HepG2 (cell line): ENCODE results near the gene LCTL. TPM values are rescaled to one million over a fixed set of nuclear protein-coding genes. Genes with fewer than 3 reads are reported as not detected.

Experiments
- ATAC-seq: fragments of 200-7000 bp; cut with Tn5 transposase; 3 replicates; pipeline ENCODE4 v1.9.1; 2020; ENCODE audit warnings: mild to moderate bottlenecking, moderate library complexity
- BruUV-seq: library from RNA; stranded (reverse); fragments of 400-500 nt; replicated peaks from 2 replicates; lab custom pipeline; 2021; lab: Mats Ljungman, UMichigan
- CTCF ChIA-PET: fragments of 300-600 bp; formaldehyde crosslinking; extraction: SDS; loops from one replicate; lab custom pipeline; 2021; ENCODE audit warnings: low total read pairs, inconsistent platforms, low intra/inter-chr PET ratio; lab: Yijun Ruan, JAX
- POLR2A ChIA-PET: fragments of 350-600 bp; sonication (Branson Sonifier 250); formaldehyde crosslinking; loops from one replicate; lab custom pipeline; 2020; ENCODE audit warnings: antibody characterized with exemption, inconsistent platforms; lab: Yijun Ruan, JAX
- DNase-seq: peaks from one replicate; pipeline ENCODE4 v3.0.0-alpha.2; 2015; ENCODE audit warnings: low spot score
- FAIRE-seq: peaks from 3 replicates; lab custom pipeline; 2011; peaks lifted over from hg19 to GRCh38; lab: Jason Lieb, UNC
- H2AFZ ChIP-seq: one replicate; pipeline ENCODE4 v1.6.1; 2011; ENCODE audit warnings: low read length, inconsistent platforms
- H3K27ac ChIP-seq: fragments of 300-600 bp; 3 replicates; pipeline ENCODE4 v1.8.0; 2011; ENCODE audit warnings: mixed run types, mild to moderate bottlenecking, mixed read lengths, low read length, inconsistent platforms; ENCODE audit not compliant: insufficient read depth; ENCODE audit errors: extremely low read length
- H3K27me3 ChIP-seq, 2 experiments: fragments of 200-600 bp in 1 of 2; 2 replicates in 1 of 2; 3 replicates in 1 of 2; pipeline versions ENCODE4 v1.6.0 to v1.8.0; 2011; ENCODE audit warnings: low read length in 2 of 2, mild to moderate bottlenecking in 2 of 2, moderate library complexity in 2 of 2, inconsistent platforms in 1 of 2; ENCODE audit not compliant: insufficient read depth in 2 of 2, control insufficient read depth in 1 of 2
- H3K36me3 ChIP-seq, 2 experiments: fragments of 200-600 bp in 1 of 2; replicated peaks in 1 of 2; 2 replicates in 1 of 2; 3 replicates in 1 of 2; pipeline versions ENCODE4 v1.5.1 to v1.8.0; 2011; ENCODE audit warnings: low read length in 2 of 2, inconsistent platforms in 1 of 2; ENCODE audit not compliant: insufficient read depth in 2 of 2, control insufficient read depth in 1 of 2
- H3K4me1 ChIP-seq: 2 replicates; pipeline ENCODE4 v1.5.1; 2012; ENCODE audit warnings: low read length, inconsistent platforms; ENCODE audit not compliant: insufficient read depth
- H3K4me2 ChIP-seq: 2 replicates; pipeline ENCODE4 v1.6.0; 2011; ENCODE audit warnings: low read depth, low read length, inconsistent platforms
- H3K4me3 ChIP-seq, 3 experiments: fragments of 200-600 bp in 1 of 3; sonication (generic), shearing (Covaris generic) in 1 of 3; replicated peaks in 1 of 3; 2 replicates each; pipeline ENCODE4 v1.5.1; 2011 to 2016; ENCODE audit warnings: low read length in 3 of 3, inconsistent platforms in 2 of 3, low read depth in 2 of 3, mild to moderate bottlenecking in 2 of 3, control low read depth in 1 of 3, mixed read lengths in 1 of 3; ENCODE audit not compliant: insufficient read depth in 1 of 3
- H3K79me2 ChIP-seq: one replicate; pipeline ENCODE4 v1.6.1; 2011; ENCODE audit warnings: low read length, inconsistent platforms; ENCODE audit not compliant: insufficient read depth
- H3K9ac ChIP-seq: 2 replicates; pipeline ENCODE4 v1.6.0; 2011; ENCODE audit warnings: mild to moderate bottlenecking, low read depth, low read length, inconsistent platforms; ENCODE audit not compliant: insufficient read depth
- H3K9me3 ChIP-seq: 2 replicates; pipeline ENCODE4 v1.5.1; 2012; ENCODE audit warnings: mild to moderate bottlenecking, low read length
- H4K20me1 ChIP-seq: 2 replicates; pipeline ENCODE4 v1.6.0; 2011; ENCODE audit warnings: inconsistent platforms, mild to moderate bottlenecking, low read length, moderate library complexity; ENCODE audit not compliant: insufficient read depth
- CBX2 ChIP-seq, 2 experiments: fragments of 200-600 bp in 1 of 2; sonication (generic); formaldehyde crosslinking in 1 of 2; IDR thresholded peaks; 2 replicates each; pipeline versions ENCODE4 v1.7.0 to v1.8.1; 2018 to 2022; ENCODE audit warnings: low read depth in 2 of 2, low read length in 1 of 2, mild to moderate bottlenecking in 1 of 2, missing genetic modification reagents in 1 of 2
- HMG20B ChIP-seq: conservative IDR thresholded peaks from 2 replicates; pipeline ENCODE4 v1.6.1; 2016; ENCODE audit warnings: missing genetic modification reagents, missing compliant biosample characterization
- MATR3 ChIP-seq: sonication (generic); formaldehyde crosslinking; IDR thresholded peaks from 2 replicates; pipeline ENCODE4 v1.4.0; 2020; ENCODE audit warnings: missing genetic modification reagents
- MED13 ChIP-seq: sonication (generic); formaldehyde crosslinking; IDR thresholded peaks from 2 replicates; pipeline ENCODE4 v1.5.0; 2020; ENCODE audit warnings: missing genetic modification reagents
- PAX8 ChIP-seq: sonication (generic); formaldehyde crosslinking; IDR thresholded peaks from 2 replicates; pipeline ENCODE4 v1.8.0; 2022; ENCODE audit warnings: mild to moderate bottlenecking, missing genetic modification reagents, borderline replicate concordance
- RXRB ChIP-seq: IDR thresholded peaks from 2 replicates; pipeline ENCODE4 v1.6.1; 2016; ENCODE audit warnings: borderline replicate concordance, missing genetic modification reagents, missing compliant biosample characterization
- SMARCE1 ChIP-seq: fragments of 450-650 bp; IDR thresholded peaks from 2 replicates; pipeline ENCODE4 v1.6.1; 2017; ENCODE audit warnings: borderline replicate concordance
- SOX5 ChIP-seq: IDR thresholded peaks from 2 replicates; pipeline ENCODE4 v1.6.1; 2016; ENCODE audit warnings: borderline replicate concordance
- SRSF9 ChIP-seq: fragments of 200-400 bp; formaldehyde crosslinking; IDR thresholded peaks from 2 replicates; pipeline ENCODE4 v1.6.1; 2018; ENCODE audit warnings: borderline replicate concordance, mild to moderate bottlenecking, low read depth, low read length; ENCODE audit not compliant: insufficient read depth, poor library complexity, severe bottlenecking
- ZNF205 ChIP-seq: IDR thresholded peaks from 2 replicates; pipeline ENCODE4 v1.6.1; 2018; ENCODE audit warnings: missing biosample characterization, missing genetic modification reagents
- ZNF282 ChIP-seq: fragments of 450-650 bp; IDR thresholded peaks from 2 replicates; pipeline ENCODE4 v1.6.1; 2018; ENCODE audit not compliant: partially characterized antibody
- ZNF850 ChIP-seq: sonication (generic); formaldehyde crosslinking; conservative IDR thresholded peaks from 2 replicates; pipeline ENCODE4 v1.9.0; 2021; ENCODE audit warnings: mild to moderate bottlenecking, missing genetic modification reagents
- in situ Hi-C: cut with HindIII; loops from 2 replicates; pipeline ENCODE4 v1.10.0; 2017; ENCODE audit warnings: low pct_unique_long_range_greater_than_20kb; ENCODE audit not compliant: extremely low pct_ligation_motif_present
- intact Hi-C: fragments of 100-400 bp; cut with micrococcal nuclease; formaldehyde crosslinking; loops from one replicate; pipeline ENCODE4 v1.10.0; 2022; ENCODE audit not compliant: unreplicated experiment
- polyA plus RNA-seq, 8 experiments: library from polyadenylated mRNA; depleted of rRNA in 3 of 8; stranded (reverse) in 7 of 8; unstranded in 1 of 8; fragments of >200 nt; fragmentation: Illumina TruSeq in 4 of 8; extraction: Trizol in 4 of 8; gene quantifications; 2 replicates each; pipeline versions ENCODE4 v1.2.1 to v1.2.3, GENCODE V29; 2011 to 2016; ENCODE audit warnings: low read depth in 4 of 8, missing spikeins in 1 of 8, mixed read lengths in 1 of 8; ENCODE audit not compliant: insufficient read depth in 1 of 8
- total RNA-seq, 5 experiments: library from RNA; depleted of rRNA; stranded (reverse); fragments of >200 nt; fragmentation: Illumina TruSeq; extraction: Trizol; gene quantifications; 2 replicates each; pipeline ENCODE4 v1.2.3, GENCODE V29; 2016; ENCODE audit warnings: low read depth in 1 of 5
- TF ChIP-seq, protein P1 (sequence below): sonication (generic); formaldehyde crosslinking; IDR thresholded peaks from 2 replicates; pipeline ENCODE4 v1.4.0; 2020; ENCODE audit warnings: missing genetic modification reagents
- TF ChIP-seq, protein P2 (sequence below): sonication (generic); formaldehyde crosslinking; IDR thresholded peaks from 2 replicates; pipeline ENCODE4 v1.5.1; 2020; ENCODE audit warnings: missing genetic modification reagents, mild to moderate bottlenecking, borderline replicate concordance
- TF ChIP-seq, protein P3 (sequence below): sonication (generic); formaldehyde crosslinking; IDR thresholded peaks from 2 replicates; pipeline ENCODE4 v1.9.0; 2021; ENCODE audit warnings: missing genetic modification reagents, borderline replicate concordance
- TF ChIP-seq, protein P4 (sequence below): sonication (generic); formaldehyde crosslinking; IDR thresholded peaks from 2 replicates; pipeline ENCODE4 v1.8.0; 2022; ENCODE audit warnings: mild to moderate bottlenecking, missing genetic modification reagents, moderate library complexity

The LCTL gene
- total and polyA plus RNA-seq, 2 of the 13 experiments (the other 11 are each of a cell fraction or from before 2014, with no cell fraction given), result 0.96 to 1.4 TPM

DNA sequence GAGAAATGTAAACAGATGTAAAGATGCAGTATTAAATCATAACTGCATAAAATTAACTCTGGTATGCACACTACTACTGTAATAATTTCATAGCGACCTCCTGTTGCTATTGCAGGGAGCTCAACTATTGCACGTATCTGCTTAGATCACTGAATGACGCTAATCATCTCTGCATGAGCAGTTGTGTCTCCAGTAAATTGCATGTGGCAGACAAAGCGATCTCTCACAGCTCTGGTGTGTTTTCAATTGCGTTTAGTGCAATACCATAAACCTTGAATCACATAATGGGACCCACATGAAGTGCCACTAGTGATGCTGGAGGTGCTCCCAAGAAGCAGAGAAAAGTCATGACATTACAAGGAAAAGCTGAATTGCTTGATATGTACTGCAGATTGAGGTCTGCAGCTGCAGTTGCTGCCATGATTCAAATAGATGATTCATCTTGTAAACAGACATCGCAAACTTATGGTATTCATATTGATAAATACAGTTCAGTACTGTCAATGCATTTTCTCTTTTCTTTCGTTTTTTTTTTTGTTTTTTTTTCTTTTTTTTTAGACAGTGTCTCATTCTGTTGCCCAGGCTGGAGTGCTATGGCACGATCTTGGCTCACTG, 30.2 kb upstream of the LCTL start (continued):
- TF ChIP-seq, protein P1, sequence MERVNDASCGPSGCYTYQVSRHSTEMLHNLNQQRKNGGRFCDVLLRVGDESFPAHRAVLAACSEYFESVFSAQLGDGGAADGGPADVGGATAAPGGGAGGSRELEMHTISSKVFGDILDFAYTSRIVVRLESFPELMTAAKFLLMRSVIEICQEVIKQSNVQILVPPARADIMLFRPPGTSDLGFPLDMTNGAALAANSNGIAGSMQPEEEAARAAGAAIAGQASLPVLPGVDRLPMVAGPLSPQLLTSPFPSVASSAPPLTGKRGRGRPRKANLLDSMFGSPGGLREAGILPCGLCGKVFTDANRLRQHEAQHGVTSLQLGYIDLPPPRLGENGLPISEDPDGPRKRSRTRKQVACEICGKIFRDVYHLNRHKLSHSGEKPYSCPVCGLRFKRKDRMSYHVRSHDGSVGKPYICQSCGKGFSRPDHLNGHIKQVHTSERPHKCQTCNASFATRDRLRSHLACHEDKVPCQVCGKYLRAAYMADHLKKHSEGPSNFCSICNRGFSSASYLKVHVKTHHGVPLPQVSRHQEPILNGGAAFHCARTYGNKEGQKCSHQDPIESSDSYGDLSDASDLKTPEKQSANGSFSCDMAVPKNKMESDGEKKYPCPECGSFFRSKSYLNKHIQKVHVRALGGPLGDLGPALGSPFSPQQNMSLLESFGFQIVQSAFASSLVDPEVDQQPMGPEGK (CRISPR knock-in tag), result no peak
- TF ChIP-seq, protein P2, sequence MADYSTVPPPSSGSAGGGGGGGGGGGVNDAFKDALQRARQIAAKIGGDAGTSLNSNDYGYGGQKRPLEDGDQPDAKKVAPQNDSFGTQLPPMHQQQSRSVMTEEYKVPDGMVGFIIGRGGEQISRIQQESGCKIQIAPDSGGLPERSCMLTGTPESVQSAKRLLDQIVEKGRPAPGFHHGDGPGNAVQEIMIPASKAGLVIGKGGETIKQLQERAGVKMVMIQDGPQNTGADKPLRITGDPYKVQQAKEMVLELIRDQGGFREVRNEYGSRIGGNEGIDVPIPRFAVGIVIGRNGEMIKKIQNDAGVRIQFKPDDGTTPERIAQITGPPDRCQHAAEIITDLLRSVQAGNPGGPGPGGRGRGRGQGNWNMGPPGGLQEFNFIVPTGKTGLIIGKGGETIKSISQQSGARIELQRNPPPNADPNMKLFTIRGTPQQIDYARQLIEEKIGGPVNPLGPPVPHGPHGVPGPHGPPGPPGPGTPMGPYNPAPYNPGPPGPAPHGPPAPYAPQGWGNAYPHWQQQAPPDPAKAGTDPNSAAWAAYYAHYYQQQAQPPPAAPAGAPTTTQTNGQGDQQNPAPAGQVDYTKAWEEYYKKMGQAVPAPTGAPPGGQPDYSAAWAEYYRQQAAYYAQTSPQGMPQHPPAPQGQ (CRISPR knock-in tag), result no peak
- no peak for TF ChIP-seq HMG20B
- no peak for TF ChIP-seq ZNF282

GRCh38 chr15:66595332-66595731, 29.5 kb upstream of the LCTL start:
- H3K27ac ChIP-seq, result no peak overlapping the region
- no peak for FAIRE-seq
- H3K79me2 ChIP-seq, result no peaks in the 10 kb centered on the region
- no peaks in the 10 kb centered on the region for H4K20me1 ChIP-seq
- H2AFZ ChIP-seq, result no peak overlapping the region
- no peak for ATAC-seq
- no peaks in the 10 kb centered on the region for H3K36me3 ChIP-seq
- H3K27me3 ChIP-seq, result no peaks in the 10 kb centered on the region; a peak in 1 of 5 replicates
- no peak overlapping the region for H3K9ac ChIP-seq
- in situ Hi-C loops (no loop called here), intact Hi-C loops (no loop called here)
- no peak overlapping the region for H3K4me2 ChIP-seq
- peaks cover 4% of the 10 kb centered on the region for H3K4me1 ChIP-seq
- no peak overlapping the region for H3K4me3 ChIP-seq
- ChIA-PET CTCF (no interaction called here), POLR2A (no interaction called here)
- TF ChIP-seq RXRB (CRISPR knock-in tag) (no peak), ZNF205 (CRISPR knock-in tag) (no peak), SRSF9 (no peak), ZNF850 (CRISPR knock-in tag) (no peak), PAX8 (CRISPR knock-in tag) (no peak), SOX5 (CRISPR knock-in tag) (no peak), SMARCE1 (no peak), MATR3 (no peak), CBX2 (IDR thresholded peaks at IDR 0.05; ENCODE audit: low read depth, low read length) (no peak), CBX2 (CRISPR knock-in tag; IDR thresholded peaks at IDR 0.05; ENCODE audit: low read depth) (no peak), MED13 (CRISPR knock-in tag) (no peak)
- TF ChIP-seq, protein P3, sequence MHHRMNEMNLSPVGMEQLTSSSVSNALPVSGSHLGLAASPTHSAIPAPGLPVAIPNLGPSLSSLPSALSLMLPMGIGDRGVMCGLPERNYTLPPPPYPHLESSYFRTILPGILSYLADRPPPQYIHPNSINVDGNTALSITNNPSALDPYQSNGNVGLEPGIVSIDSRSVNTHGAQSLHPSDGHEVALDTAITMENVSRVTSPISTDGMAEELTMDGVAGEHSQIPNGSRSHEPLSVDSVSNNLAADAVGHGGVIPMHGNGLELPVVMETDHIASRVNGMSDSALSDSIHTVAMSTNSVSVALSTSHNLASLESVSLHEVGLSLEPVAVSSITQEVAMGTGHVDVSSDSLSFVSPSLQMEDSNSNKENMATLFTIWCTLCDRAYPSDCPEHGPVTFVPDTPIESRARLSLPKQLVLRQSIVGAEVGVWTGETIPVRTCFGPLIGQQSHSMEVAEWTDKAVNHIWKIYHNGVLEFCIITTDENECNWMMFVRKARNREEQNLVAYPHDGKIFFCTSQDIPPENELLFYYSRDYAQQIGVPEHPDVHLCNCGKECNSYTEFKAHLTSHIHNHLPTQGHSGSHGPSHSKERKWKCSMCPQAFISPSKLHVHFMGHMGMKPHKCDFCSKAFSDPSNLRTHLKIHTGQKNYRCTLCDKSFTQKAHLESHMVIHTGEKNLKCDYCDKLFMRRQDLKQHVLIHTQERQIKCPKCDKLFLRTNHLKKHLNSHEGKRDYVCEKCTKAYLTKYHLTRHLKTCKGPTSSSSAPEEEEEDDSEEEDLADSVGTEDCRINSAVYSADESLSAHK (CRISPR knock-in tag), result no peak
- TF ChIP-seq, protein P4, sequence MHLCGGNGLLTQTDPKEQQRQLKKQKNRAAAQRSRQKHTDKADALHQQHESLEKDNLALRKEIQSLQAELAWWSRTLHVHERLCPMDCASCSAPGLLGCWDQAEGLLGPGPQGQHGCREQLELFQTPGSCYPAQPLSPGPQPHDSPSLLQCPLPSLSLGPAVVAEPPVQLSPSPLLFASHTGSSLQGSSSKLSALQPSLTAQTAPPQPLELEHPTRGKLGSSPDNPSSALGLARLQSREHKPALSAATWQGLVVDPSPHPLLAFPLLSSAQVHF (CRISPR knock-in tag), result no peak
- BruUV-seq, result no TSS peak
- H3K9me3 ChIP-seq, result no peaks in the 10 kb centered on the region
- no peak for DNase-seq
